OCI-M1 (cell line): ENCODE results near the gene HIPK4.

Experiments used
- DNase-seq: peaks from one replicate; lab custom pipeline; 2025; lab: John Stamatoyannopoulos, UW

The HIPK4 gene

GRCh38 chr19:40367577-40368434 lies 22.2 kb downstream of the HIPK4 start:
- no peak for DNase-seq

DNA sequence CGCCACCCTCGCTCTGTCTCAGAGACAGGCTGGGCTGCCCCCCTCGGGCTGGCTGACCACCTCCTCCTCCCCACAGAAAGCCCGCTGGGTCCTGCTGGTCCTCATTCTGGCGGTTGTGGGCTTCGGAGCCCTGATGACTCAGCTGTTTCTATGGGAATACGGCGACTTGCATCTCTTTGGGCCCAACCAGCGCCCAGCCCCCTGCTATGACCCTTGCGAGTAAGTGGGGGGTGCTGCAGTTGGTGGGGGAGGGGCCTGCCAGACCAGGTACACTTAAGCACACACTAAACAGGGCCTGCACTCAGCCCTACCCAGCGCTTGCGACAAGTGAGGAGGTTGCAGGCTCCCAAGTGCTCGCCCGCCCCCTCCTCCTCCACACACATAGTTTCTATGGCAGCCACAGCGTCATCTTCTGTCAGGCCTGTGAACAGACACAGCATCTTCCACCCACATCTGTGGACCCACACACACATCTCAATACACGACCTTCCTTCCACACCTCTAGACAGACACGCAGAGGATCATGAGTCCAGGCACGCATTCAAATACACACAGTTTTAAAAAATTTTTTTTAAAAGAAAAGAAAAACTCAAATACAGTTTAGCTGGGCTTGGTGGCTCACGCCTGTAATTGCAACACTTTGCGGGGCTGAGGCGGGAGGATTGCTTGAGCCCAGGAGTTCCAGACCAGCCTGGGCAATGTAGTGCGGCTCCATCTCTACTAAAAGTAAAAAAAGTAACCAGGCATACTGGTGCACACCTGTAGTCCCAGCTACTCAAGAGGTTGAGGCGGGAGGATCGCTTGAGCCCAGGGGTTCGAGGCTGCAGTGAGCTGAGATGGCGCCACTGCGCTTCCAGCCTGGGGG lies 23.1 kb downstream of the HIPK4 start:
- no peak for DNase-seq

- peak; percentile 69 for DNase-seq
These were observed 24.2 kb downstream of the HIPK4 start for GRCh38 chr19:40365613-40366401.

DNA sequence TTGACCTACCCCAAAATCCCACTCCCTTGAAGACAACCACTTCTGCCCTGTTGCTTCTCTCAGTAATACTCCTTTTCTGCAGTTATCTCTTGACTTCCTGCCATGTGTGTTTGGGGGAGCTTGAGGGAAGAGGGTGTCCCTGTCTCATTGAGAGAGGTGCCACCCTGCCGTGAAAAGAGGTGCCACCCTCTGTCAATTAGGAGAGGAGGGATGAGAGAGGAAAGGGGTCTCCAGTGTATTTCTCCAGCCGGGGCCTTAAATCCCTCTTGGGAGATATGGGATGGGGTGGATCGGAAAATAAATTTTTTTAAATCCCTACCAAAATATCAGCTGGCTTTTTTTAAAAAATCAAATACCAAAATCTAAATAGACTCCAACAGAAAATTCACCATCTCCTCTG lies 25.0 kb downstream of the HIPK4 start:
- no peak for DNase-seq

GRCh38 chr19:40363069-40363468 lies 26.9 kb downstream of the HIPK4 start:
- DNase-seq = peak; percentile 89

DNA sequence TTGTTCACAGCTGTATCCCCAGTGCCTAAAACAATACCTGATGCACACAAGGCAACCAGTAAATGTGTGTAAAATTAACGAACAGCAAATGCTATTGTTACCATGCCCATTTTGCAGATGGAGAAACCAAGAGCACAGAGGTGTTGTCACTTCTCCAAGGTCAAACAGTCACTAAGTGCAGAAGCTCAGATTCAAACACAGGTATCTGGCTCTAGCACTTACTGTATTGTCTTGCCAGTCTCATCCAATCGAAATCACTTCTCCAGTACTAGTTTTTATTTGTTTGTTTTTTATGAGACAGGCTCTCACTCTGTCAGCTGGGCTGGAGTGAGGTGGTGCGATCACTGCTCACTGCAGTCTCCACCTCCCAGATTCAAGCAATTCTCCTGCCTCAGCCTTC lies 27.8 kb downstream of the HIPK4 start:
- DNase-seq = no peak

GRCh38 chr19:40360708-40361241 lies 29.2 kb downstream of the HIPK4 start:
- peak; percentile 15 for DNase-seq

DNA sequence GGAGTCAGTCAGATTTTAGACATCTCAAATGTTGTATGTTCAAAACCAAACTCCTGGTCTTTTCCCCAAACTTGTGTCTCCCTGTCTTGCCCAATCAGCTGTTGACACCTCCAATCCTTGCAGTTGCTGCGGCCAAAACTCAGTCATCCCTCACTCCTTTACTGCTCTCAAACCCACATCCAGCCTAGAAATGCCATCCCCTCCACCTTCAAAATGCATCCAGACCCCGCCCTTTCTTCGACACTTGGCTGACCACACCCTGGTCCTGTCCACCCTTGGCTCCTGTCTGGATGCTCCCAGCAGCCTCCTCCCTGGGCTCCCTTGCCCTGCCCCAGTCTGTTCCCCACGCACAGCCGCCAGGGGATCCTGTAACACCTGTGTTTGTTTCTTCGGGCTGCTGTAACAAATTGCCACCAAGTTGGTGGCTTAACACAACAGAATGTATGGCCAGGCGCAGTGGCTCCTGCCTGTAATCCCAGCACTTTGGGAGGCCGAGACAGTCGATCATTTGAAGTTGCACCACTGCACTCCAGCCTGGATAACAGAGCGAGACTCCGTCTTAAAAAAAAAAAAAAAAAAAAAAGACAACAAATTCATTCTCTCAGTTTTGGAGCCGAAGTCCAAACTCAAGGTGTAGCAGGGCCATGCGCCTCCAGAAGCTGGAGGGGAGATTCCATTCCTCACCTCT lies 29.8 kb downstream of the HIPK4 start:
- no peak for DNase-seq

GRCh38 chr19:40358773-40359172 lies 31.2 kb downstream of the HIPK4 start:
- DNase-seq = peak; percentile 69

- no peak for DNase-seq
These were observed 32.3 kb downstream of the HIPK4 start for GRCh38 chr19:40357640-40358039.

- DNase-seq = no peak
These were observed 33.0 kb downstream of the HIPK4 start for GRCh38 chr19:40356681-40357595.

DNA sequence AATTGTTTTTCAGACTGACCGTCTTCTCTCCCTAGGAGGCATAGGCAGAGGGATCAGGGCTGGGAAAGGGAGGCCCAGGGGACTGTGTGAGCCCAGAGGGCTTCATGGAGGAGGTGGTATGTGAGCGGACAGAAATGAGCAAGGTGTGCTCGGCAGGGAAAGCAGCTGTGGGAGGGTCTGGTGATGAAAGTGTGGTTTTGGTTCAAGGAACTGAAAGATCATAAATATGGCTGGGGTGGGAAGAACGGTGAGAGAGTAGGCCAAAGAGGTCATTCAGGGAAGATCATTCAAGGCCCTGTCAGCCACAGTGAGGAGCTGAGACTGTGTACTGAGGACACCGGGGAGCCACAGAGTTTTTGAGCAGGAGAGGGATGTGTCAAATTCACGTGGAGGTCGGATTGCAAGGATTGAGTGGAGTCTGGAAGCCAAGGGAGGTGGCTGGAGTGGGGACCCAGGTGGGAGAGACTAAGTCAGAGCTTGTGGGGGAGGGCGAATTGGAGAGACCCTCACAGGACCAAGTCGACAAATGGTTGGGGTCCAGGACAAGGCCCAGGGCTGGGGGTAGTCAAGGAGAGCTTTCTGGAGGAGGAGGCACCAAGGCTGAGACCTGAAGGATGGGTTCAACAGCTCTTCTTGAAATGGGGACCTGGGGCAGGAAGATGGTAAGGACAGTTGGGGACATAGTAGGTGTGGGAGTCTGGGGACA lies 33.9 kb downstream of the HIPK4 start:
- DNase-seq = no peak

GRCh38 chr19:40348961-40349507 lies 40.9 kb downstream of the HIPK4 start:
- DNase-seq = peak; percentile 72

DNA sequence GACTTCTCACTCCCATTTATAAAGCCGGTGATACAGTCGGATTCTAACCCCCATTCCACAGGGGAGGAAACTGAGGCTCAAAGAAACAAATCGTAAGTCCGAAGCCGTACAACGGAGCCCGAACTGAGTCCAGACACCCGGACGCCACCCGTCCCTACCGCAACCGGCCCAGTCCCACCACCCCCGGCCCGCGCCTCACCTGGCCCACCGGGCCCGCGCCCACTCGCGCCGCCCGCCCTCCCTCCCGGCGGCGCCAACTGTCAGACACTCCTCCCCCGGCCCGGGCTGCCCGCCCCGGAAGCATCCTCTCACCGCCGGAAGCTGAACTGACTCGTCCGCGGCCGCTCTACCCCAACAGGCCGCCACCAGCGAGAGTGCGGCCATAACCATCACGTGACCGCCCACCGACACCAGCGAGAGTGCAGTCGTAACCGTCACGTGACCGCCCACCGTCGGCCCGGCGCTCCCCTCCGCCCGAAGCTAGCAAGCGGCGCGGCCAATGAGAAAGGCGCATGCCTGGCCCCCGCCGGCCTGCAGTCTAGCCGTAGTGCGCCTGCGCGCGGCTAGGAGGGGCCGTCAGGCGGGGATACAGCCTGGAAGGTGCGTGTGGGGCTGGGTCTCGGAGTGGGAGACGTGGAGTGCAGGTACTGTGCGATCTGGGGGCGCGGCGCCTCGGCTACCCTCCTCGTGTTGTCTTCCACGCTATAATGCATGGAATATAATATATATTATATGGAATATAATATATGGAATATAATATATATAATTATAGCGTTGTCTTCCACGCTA lies 41.7 kb downstream of the HIPK4 start, which contains the start of the genes C19orf47 and PLD3:
C19orf47 (minus strand) TSS at position 273 of the 789 bp plus-strand sequence. CDS start 6,540 bp downstream, outside the sequence.
PLD3 (plus strand) TSS at position 571 of the 789 bp plus-strand sequence. CDS start 17,789 bp downstream, outside the sequence.
- peak; percentile 100 for DNase-seq

DNA sequence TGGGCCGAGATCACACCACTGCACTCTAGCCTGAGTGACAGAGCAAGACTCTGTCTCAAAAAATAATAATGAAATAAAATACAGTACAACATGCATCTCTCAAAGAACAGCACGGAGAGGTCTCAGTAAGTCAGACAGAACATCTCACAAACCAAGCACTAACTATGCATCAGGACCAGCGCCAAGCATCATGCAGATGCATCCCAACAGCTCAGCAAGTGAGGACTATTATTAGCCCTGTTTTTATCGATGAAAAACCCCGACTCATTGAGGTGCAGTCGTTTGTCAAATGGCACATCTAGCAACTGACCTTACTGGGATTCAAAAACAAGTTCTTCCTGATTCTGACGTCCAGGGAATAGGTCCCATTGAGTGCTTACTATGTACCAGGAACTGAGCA lies 45.6 kb downstream of the HIPK4 start:
- DNase-seq = no peak

GRCh38 chr19:40342644-40343311 lies 47.2 kb downstream of the HIPK4 start:
- no peak for DNase-seq
